Cerebellar nuclear complex (tissue), 1 donor: ENCODE measurements around the gene TWF2.

Experiments
- DNase-seq, 2 experiments: peaks; one replicate each; lab custom pipeline; 2025; lab: John Stamatoyannopoulos, UW

Gene TWF2

GRCh38 chr3:52237657-52238172 is 1.2 kb downstream of the TWF2 start:
- DNase-seq: peak; percentile 57 to 89

DNA sequence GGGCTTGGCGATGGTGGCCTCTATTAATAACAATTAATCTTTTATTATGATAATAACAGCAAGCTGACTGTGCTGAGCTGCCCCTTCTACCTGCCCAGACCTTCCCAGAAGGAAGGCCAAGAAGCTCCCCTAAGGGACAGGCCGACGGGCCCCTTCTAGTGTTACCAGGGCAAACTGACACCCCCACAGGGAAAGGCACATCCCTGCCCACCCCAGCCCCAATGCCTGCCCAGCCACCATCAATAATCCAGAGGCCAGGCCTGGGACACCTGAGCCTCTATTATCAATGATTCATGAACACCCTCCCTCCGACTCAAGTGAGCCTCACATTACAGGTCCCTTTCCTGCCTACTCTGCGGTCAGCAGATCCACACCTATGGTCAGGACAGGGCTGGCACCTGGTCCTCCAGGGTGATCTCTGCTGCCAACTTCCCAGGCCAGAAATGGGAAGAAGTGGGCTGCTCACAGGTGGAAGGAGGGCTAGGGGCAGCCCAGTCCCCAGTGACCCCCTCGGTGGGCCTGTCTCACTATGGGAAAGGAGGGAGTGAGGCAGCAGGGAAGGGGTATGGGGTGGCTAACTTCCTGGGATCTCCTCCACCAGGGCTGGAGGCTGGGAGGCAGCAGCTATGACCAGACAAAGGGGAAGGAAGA is 1.8 kb downstream of the TWF2 start:
- DNase-seq: no peak

GRCh38 chr3:52236424-52236886 is 2.5 kb downstream of the TWF2 start:
- DNase-seq: no peak

- no peak for DNase-seq
These were observed 4.2 kb downstream of the TWF2 start for GRCh38 chr3:52234516-52235447.

DNA sequence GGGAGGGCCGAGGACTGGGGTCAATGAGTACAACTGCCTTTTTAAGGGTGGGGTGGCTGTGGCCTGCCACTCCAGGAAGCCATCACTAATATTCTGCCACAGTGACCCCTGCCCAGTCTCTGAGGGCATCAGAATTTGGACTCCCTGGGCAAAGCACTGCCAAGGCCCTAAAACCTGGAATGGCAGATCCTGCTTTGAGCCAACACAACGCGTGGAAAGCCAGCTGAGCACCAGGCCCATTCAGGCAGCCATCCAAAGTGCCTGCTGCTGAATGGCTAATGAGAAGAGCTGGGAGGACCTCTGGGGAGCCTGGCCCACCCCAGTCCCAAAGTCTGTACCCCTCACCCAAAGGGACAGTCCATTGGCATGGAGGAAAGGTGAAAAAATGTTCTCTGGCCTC is 5.0 kb downstream of the TWF2 start:
- peak in 1 of 2 experiments; percentile 20 for DNase-seq

- DNase-seq: no peak
These were observed 5.8 kb downstream of the TWF2 start for GRCh38 chr3:52233108-52233591.

DNA sequence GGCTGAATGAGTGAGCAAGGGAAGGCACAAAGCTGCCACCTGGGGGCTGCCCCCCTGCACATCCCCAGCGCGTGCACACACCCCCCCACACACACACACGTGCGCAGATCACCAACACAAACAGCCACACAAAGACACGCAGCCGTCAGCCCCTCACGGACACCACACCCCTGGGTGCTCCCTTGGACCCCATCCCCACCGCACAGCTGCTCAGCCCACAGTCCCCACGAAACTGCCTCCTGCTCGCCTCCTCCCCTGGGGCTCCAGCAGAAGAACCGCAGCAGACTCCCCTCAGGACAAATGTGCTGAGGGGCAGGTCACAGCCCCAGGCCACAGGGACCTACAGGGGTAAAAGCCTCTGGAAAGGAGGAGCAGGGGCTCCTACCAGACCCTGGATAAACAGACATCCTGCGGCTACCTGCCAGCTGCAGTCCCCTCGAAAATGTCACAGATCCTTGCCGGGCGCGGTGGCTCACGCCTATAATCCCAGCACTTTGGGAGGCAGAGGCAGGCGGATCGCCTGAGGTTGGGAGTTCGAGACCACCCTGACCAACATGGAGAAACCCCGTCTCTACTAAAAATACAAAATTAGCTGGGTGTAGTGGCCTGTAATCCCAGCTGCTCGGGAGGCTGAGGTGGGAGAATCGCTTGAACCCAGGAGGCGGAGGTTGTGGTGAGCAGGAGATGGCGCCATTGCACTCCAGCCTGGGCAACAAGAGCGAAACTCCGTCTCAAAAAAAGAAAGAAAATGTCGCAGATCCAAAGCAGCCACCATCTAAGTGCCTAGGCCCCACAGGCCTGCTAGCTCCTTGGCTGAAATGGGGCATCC is 6.5 kb downstream of the TWF2 start:
- no peak for DNase-seq

DNA sequence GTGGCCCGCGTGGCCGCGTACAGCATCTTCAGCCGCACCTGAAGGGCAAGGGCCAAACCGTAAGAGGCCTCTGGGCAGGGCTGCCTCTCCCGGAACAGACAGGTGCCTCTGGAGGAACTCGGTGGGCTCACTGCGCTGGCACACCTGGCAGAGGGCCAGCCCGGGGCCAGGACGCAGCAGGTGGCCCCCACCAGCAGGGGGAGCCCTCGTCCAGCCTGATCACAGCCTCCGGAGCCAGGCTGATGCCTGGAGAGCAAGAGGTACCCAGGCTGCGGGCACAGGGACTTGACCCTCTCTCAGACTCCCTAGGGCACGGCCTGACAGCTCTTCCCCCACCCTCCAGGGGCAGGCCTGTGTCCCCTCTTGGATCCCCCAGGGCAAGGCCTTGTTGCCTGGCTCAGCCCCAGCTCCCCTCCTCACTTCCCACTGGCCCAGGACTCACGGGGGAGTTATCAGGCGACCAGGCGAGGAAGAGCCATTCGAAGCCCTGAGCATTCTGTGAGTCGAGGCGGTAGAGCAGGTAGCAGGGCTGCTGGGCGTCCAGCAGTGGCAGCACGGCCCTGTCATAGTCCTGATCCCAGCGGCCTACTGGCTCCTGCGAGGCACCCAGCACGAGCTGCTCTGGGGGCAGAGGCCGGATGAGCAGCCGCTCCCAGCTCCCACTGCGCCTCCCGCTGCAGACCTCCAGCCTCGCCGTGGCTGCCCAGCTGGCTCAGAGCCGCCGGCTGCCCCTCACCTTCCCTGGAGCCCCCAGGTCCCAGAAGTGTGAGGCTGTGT is 7.3 kb downstream of the TWF2 start:
- no peak for DNase-seq

DNA sequence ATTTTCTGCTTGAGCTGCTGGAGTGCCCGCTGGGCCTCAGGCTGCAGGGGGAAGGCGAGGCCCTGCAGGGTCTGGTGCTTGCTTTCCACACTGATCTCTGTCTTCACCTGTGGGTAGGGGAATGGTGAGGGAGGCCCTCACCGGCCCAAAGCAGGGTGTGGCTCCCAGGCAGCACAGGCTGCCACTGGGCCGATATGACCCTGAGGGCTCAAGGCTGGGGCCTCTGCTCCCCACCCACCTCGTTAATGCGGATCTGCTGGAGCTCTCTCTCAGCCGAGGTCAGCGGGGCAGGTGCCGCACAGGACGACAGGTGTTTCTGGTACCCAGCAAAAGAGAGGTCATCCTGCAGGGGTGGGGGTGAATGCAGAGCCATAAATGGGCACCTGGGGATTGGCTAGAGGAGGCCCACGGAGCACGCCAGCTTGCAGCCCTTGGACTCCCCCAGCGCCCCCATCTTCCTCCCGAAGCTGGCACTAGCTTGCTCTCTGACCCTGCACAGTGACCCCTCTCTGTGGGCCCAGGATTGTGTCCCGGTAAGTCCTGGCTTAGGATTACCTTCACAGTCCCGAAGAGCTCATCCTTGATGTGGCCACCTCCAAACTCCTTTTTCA is 8.0 kb downstream of the TWF2 start:
- DNase-seq: no peak

DNA sequence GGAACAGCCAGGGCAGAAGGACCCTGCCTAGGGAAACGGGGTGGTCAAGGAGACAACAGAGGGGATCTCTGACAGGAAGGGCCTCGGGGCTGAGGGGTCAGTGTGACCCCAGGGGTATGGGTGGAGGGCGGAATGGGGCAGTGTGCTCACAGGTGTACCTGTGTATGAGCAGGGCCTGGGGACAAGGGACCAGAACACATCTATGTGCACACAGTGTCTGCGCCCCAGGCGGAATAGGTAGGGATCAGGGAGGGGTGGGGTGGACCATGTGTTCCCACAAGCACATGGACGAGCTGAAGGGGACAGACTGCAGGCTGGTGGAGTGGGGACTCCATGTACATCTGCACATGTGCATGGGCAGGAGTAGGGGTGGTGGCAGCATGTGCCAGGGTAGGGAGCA is 8.5 kb downstream of the TWF2 start:
- no peak for DNase-seq

- no peak for DNase-seq
These were observed 9.3 kb downstream of the TWF2 start for GRCh38 chr3:52229656-52230055.

- no peak for DNase-seq
These were observed 10.1 kb downstream of the TWF2 start for GRCh38 chr3:52228751-52229291.

GRCh38 chr3:52228266-52228665 is 10.7 kb downstream of the TWF2 start:
- DNase-seq: no peak

- DNase-seq: no peak
These were observed 11.2 kb downstream of the TWF2 start for GRCh38 chr3:52227766-52228165.

- DNase-seq: no peak
These were observed 11.8 kb downstream of the TWF2 start for GRCh38 chr3:52227117-52227516.

GRCh38 chr3:52226229-52226817 is 12.6 kb downstream of the TWF2 start:
- DNase-seq: no peak

DNA sequence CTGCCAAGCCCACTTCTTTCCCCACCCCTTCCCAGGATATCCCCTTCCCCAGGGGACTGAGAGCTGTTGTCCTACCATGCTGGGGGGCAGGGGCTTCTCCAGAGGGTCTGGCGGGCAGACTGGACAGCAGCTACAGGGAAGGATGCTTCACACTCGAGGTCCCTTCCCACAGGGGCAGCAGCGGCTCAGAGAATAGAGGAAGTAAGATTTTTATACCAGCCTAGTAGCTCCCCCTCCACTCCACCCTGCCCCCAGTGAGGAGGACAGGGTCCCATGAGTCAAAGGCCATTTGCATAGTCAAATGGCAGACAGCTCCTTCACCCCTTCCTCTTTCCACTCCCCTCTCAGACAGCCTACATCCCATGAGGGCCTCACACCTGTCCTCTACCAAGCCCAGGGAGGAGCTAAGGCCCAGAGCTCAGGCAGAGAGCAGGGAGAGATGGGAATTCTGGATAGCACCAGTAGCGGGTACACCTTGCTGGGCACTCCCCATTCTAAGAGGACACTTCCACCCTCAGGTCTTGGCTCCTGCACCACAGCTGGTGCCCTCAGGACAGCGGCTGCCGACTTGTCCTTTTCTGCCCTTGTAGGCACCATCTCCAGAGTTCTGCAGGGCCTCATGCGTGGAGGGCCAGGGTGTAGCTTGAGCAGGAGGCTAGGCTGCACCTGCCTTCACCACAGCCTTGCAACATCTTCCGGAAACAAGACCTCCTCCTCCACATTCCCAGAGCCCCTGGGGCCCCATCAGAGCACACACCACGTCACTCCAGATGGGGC is 13.3 kb downstream of the TWF2 start, which contains the start of gene TLR9:
TSS of gene TLR9 (minus strand) at position 194 of the 777 bp plus-strand sequence. CDS start at position 78, 116 bp downstream.
- DNase-seq: no peak

DNA sequence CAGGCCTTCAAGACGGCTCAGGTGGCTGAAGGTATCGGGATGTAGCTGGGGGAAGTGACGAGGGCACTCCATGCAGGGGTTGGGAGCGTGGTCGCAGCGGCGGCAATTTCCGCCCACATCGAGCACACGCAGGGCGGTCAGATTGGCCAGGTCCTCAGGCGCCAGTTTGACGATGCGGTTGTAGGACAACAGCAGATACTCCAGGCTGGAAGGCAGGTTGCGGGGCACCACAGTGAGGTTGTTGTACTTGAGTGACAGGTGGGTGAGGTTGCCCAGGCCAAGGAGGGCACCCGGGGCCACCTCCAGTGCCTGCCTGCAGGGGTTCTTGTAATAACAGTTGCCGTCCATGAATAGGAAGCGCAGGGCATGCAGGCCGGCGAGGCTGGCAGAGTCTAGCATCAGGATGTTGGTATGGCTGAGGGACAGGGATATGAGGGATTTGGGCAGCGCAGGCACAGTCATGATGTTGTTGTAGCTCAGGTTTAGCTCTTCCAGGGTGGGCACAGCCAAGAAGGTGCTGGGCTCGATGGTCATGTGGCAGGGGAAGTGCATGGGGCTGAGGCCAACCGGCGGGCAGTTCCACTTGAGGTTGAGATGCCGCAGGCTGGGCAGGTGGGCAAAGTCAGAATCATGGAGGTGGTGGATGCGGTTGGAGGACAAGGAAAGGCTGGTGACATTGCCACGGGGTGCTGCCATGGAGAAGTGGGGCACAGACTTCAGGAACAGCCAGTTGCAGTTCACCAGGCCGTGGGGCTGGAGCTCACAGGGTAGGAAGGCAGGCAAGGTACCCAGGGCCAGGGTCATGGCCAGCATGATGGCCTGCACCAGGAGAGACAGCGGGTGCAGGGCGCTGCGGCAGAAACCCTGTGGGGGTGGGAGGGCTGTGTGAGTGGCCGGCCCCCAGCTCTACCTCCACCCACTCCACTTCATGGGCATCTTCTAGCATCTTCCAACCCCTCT is 15.2 kb downstream of the TWF2 start:
- DNase-seq: no peak
